Measurements from ENCODE around the gene RNF41.
A peak's percentile ranks its signal among the peaks of the same experiment; 100 is the strongest.

RNF41 gene

GRCh38 chr12:56230432-56231183 lies 8.9 kb upstream of the RNF41 start:
- no peak for DNase-seq (ENCODE audit: low spot score)
- no peak for TF ChIP-seq CTCF (IDR thresholded peaks at IDR 0.05; ENCODE audit: extremely low read depth, missing control alignments)

GRCh38 chr12:56229916-56230431 lies 8.3 kb upstream of the RNF41 start, which contains the start of gene SLC39A5:
TSS of gene SLC39A5 (plus strand) at chr12:56230051. CDS start at chr12:56231275, 1,224 bp downstream.
- DNase-seq (ENCODE audit: low spot score): no peak
- no peak for TF ChIP-seq CTCF (IDR thresholded peaks at IDR 0.05; ENCODE audit: extremely low read depth, missing control alignments)

GRCh38 chr12:56229082-56229481 lies 7.4 kb upstream of the RNF41 start:
- DNase-seq (ENCODE audit: low spot score): no peak
- TF ChIP-seq CTCF (IDR thresholded peaks at IDR 0.05; ENCODE audit: extremely low read depth, missing control alignments): no peak

- peak; percentile 15 for DNase-seq (ENCODE audit: low spot score)
- no peak for TF ChIP-seq CTCF (IDR thresholded peaks at IDR 0.05; ENCODE audit: extremely low read depth, missing control alignments)
Observed at GRCh38 chr12:56224954-56225353, 3.2 kb upstream of the RNF41 start.

GRCh38 chr12:56224102-56224701 lies 2.5 kb upstream of the RNF41 start, which contains the start of gene NABP2:
TSS of gene NABP2 (plus strand) at chr12:56224342. CDS start at chr12:56224857, 515 bp downstream.
- peak; percentile 98 for DNase-seq (ENCODE audit: low spot score)
- peak; percentile 74 for TF ChIP-seq CTCF (IDR thresholded peaks at IDR 0.05; ENCODE audit: extremely low read depth, missing control alignments)

GRCh38 chr12:56223571-56224101 lies 1.9 kb upstream of the RNF41 start:
- no peak for DNase-seq (ENCODE audit: low spot score)

More at GRCh38 chr12:56223571-56224101, 1.9 kb upstream of the RNF41 start:
- no peak for TF ChIP-seq CTCF (IDR thresholded peaks at IDR 0.05; ENCODE audit: extremely low read depth, missing control alignments)
